Breast epithelium (tissue), 3 donors: ENCODE measurements around the gene ENOX1.

Experiments used
- POLR2AphosphoS5 ChIP-seq, 3 donors: sonication (generic); formaldehyde crosslinking; IDR thresholded peaks; one replicate each; pipeline ENCODE4 v1.6.1; 2017; ENCODE audit warnings: antibody characterized with exemption in 3 of 3
- TF ChIP-seq, protein P1 (sequence below), 3 donors: fragments of 450-650 bp; IDR thresholded peaks; one replicate each; pipeline ENCODE4 v1.5.1; 2016 to 2017; ENCODE audit warnings: antibody characterized with exemption in 3 of 3, mild to moderate bottlenecking in 3 of 3, moderate library complexity in 3 of 3

DNA sequence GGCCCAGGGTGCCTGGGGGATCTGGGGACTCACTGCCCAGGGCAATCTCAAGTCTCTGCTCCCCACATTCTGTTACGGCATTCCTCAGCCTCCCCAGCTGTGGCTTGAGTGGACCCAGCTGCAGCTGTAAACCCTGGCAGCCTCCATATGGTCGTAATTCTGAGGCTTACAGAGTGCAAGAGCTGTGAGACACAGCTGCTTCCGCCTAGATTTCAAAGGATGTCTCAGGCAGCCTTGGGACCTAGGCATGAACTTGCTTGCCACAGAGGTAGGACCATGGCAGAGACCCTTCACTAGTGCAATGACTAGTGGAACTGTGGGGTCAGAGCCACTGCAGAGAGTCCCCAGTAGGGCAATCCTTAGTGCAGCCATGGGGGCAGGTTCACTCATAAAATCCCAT is 297.5 kb downstream of the ENOX1 start:
- TF ChIP-seq POLR2AphosphoS5 (IDR thresholded peaks at IDR 0.05), result no peak
- TF ChIP-seq, protein P1, sequence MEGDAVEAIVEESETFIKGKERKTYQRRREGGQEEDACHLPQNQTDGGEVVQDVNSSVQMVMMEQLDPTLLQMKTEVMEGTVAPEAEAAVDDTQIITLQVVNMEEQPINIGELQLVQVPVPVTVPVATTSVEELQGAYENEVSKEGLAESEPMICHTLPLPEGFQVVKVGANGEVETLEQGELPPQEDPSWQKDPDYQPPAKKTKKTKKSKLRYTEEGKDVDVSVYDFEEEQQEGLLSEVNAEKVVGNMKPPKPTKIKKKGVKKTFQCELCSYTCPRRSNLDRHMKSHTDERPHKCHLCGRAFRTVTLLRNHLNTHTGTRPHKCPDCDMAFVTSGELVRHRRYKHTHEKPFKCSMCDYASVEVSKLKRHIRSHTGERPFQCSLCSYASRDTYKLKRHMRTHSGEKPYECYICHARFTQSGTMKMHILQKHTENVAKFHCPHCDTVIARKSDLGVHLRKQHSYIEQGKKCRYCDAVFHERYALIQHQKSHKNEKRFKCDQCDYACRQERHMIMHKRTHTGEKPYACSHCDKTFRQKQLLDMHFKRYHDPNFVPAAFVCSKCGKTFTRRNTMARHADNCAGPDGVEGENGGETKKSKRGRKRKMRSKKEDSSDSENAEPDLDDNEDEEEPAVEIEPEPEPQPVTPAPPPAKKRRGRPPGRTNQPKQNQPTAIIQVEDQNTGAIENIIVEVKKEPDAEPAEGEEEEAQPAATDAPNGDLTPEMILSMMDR (IDR thresholded peaks at IDR 0.05), result no peak
